GM12878 (cell line): ENCODE data around the gene HCFC1. TPM values are rescaled to one million over a fixed set of nuclear protein-coding genes. Genes with fewer than 3 reads are reported as not detected.

Experiments used
- CHD1 ChIP-seq: IDR thresholded peaks from 2 replicates; pipeline ENCODE4 v1.6.1; 2012; ENCODE audit warnings: low read depth, low read length, improper control_type of control experiment
- CREM ChIP-seq: IDR thresholded peaks from 2 replicates; pipeline ENCODE4 v1.6.1; 2014; ENCODE audit warnings: antibody characterized with exemption, low read depth
- ETV6 ChIP-seq, 2 experiments: fragments of 450-650 bp in 1 of 2; IDR thresholded peaks in 1 of 2; conservative IDR thresholded peaks in 1 of 2; 2 replicates each; pipeline ENCODE4 v1.6.1; 2014; ENCODE audit warnings: antibody characterized with exemption in 1 of 2, borderline replicate concordance in 1 of 2, low read depth in 1 of 2, mild to moderate bottlenecking in 1 of 2, moderate library complexity in 1 of 2
- IKZF1 ChIP-seq: fragments of 450-650 bp; conservative IDR thresholded peaks from 2 replicates; pipeline ENCODE4 v1.6.1; 2017; ENCODE audit warnings: antibody characterized with exemption, mild to moderate bottlenecking
- JUND ChIP-seq: IDR thresholded peaks from 2 replicates; pipeline ENCODE4 v1.6.1; 2012; ENCODE audit warnings: low read depth, mild to moderate bottlenecking, low read length, improper control_type of control experiment, moderate library complexity
- KDM1A ChIP-seq: fragments of 200-600 bp; sonication (generic); IDR thresholded peaks from 2 replicates; pipeline ENCODE4 v1.6.1; 2016; ENCODE audit warnings: borderline replicate concordance
- MYB ChIP-seq: fragments of 150-350 bp; IDR thresholded peaks from 2 replicates; pipeline ENCODE4 v1.6.1; 2014; ENCODE audit warnings: mild to moderate bottlenecking, low read depth, low read length, borderline replicate concordance
- NFXL1 ChIP-seq: fragments of 450-650 bp; IDR thresholded peaks from 2 replicates; pipeline ENCODE4 v1.6.1; 2017; ENCODE audit warnings: antibody characterized with exemption, mild to moderate bottlenecking, borderline replicate concordance
- POLR2AphosphoS2 ChIP-seq: IDR thresholded peaks from 2 replicates; pipeline ENCODE4 v1.6.1; 2011; ENCODE audit warnings: low read depth, mild to moderate bottlenecking, low read length, improper control_type of control experiment, moderate library complexity
- RUNX3 ChIP-seq: IDR thresholded peaks from 2 replicates; pipeline ENCODE4 v1.6.1; 2012; ENCODE audit warnings: low read length, inconsistent platforms
- SMARCA5 ChIP-seq: fragments of 450-650 bp; IDR thresholded peaks from 2 replicates; pipeline ENCODE4 v1.6.1; 2017; ENCODE audit warnings: mild to moderate bottlenecking
- TCF12 ChIP-seq: IDR thresholded peaks from 2 replicates; pipeline ENCODE4 v1.6.1; 2011; ENCODE audit warnings: low read depth, mild to moderate bottlenecking, low read length
- WRNIP1 ChIP-seq: IDR thresholded peaks from 2 replicates; pipeline ENCODE4 v1.6.1; 2011; ENCODE audit warnings: low read depth, low read length, improper control_type of control experiment, borderline replicate concordance
- ZNF217 ChIP-seq: fragments of 450-650 bp; IDR thresholded peaks from 2 replicates; pipeline ENCODE4 v1.6.1; 2017; ENCODE audit warnings: antibody characterized with exemption, mild to moderate bottlenecking
- ZNF384 ChIP-seq: IDR thresholded peaks from 2 replicates; pipeline ENCODE4 v1.6.1; 2012; ENCODE audit warnings: low read depth, mild to moderate bottlenecking, low read length, improper control_type of control experiment, borderline replicate concordance
- polyA plus RNA-seq, 11 experiments: library from polyadenylated mRNA; depleted of rRNA in 4 of 11; unstranded in 6 of 11; stranded (reverse) in 5 of 11; fragments of >200 nt; fragmentation: Nextera tagmentation in 4 of 11; fragmentation: Illumina TruSeq in 1 of 11; extraction: Ambion mirVana in 4 of 11; extraction: Trizol in 1 of 11; gene quantifications; 1 replicate in 1 of 11; 2 replicates in 10 of 11; pipeline versions ENCODE4 v1.2.1 to v1.2.3, GENCODE V29; 2011 to 2016; ENCODE audit warnings: inconsistent platforms in 2 of 11, missing spikeins in 2 of 11, low read depth in 1 of 11
- total RNA-seq, 4 experiments: library from RNA; depleted of rRNA in 3 of 4; stranded (reverse); fragments of >200 nt in 3 of 4; fragmentation: Illumina TruSeq in 1 of 4; extraction: Trizol in 1 of 4; gene quantifications; 2 replicates each; pipeline versions ENCODE4 v1.2.1 to v1.2.3, GENCODE V29; 2013 to 2021
- TF ChIP-seq, protein P1 (sequence below): IDR thresholded peaks from 2 replicates; pipeline ENCODE4 v1.6.1; 2011; ENCODE audit warnings: low read depth, low read length, improper control_type of control experiment, borderline replicate concordance
- TF ChIP-seq, protein P2 (sequence below): IDR thresholded peaks from 2 replicates; pipeline ENCODE4 v1.6.1; 2012; ENCODE audit warnings: mild to moderate bottlenecking, low read depth, low read length
- TF ChIP-seq, protein P3 (sequence below): IDR thresholded peaks from 2 replicates; pipeline ENCODE4 v1.6.1; 2011; ENCODE audit warnings: low read depth, mild to moderate bottlenecking, low read length, moderate library complexity, borderline replicate concordance; ENCODE audit errors: extremely low read depth
- TF ChIP-seq, protein P4 (sequence below): fragments of 450-650 bp; IDR thresholded peaks from 2 replicates; pipeline ENCODE4 v1.6.1; 2017; ENCODE audit warnings: antibody characterized with exemption, mild to moderate bottlenecking, moderate library complexity
- TF ChIP-seq, protein P5 (sequence below): fragments of 150-350 bp; IDR thresholded peaks from 2 replicates; pipeline ENCODE4 v1.6.1; 2014; ENCODE audit warnings: mild to moderate bottlenecking, low read depth, low read length

HCFC1 gene
- total and polyA plus RNA-seq, 10 of the 15 experiments (the other 5 are each of a cell fraction or from before 2014, with no cell fraction given), result 3.9 to 92.7 (median 23.5) TPM

DNA sequence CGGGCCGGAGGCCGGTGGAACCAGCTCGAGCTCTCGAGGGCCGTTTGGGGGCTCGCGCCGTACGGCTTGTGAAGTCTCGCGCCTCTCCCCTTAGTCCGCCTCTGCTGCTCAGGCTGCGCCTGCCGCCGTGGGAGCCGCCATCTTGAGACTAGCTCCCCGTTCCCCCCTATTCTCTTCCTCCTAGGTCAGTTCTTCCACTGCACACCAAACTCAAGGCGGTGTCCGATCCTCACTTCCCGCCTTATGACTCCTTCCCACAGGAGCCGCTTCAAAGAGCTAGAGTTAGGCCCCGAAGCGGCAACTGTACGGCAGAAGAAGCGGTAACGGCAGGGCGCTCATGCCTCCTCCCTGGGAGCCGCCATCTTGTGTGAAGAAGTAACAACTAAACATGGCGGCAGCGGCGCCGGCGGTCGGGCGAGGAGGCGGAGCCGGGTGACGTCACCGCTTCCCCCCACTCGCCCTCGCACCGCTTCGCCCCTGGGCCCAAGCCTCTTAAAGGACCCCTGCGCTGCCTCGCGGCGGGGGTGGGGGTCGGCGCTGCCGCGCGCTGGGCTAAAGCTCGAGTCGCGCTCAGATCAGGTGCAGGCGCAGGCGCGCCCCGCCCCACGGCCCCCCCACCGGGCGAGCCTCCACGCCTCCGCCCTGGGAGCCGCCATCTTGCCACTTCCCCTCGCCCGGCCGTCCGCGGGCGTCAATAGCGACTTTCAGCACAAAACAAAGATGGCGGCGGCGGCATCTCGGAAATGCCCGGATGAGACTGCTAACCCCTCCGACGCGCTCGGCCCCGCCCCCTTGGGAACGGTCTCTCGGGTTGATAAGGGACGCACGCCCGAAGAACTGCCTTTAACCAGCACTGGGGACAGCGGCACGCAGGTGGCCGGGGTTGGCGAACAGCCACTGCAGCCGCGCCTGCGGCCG is at the start of gene HCFC1 (continued):
- TF ChIP-seq, protein P1, sequence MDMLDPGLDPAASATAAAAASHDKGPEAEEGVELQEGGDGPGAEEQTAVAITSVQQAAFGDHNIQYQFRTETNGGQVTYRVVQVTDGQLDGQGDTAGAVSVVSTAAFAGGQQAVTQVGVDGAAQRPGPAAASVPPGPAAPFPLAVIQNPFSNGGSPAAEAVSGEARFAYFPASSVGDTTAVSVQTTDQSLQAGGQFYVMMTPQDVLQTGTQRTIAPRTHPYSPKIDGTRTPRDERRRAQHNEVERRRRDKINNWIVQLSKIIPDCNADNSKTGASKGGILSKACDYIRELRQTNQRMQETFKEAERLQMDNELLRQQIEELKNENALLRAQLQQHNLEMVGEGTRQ, result no peak
- TF ChIP-seq WRNIP1 (no peak), IKZF1 (peak; percentile 3; the same call in 1 of the 2 replicates), KDM1A (no peak), MYB (no peak), JUND (peak; percentile 83; the same call in 1 of the 2 replicates), POLR2AphosphoS2 (no peak), CHD1 (no peak), CREM (peak; percentile 74), NFXL1 (no peak), TCF12 (peak; percentile 68; the same call in 1 of the 2 replicates), ZNF384 (no peak), RUNX3 (peak; percentile 42), ETV6 (conservative IDR thresholded peaks at IDR 0.05 in 1 of 2, IDR thresholded peaks at IDR 0.05 in 1 of 2; ENCODE audit: borderline replicate concordance in 1 of 2, low read depth in 1 of 2) (no peak), ZNF217 (no peak), SMARCA5 (peak; percentile 76)
- TF ChIP-seq, protein P2, sequence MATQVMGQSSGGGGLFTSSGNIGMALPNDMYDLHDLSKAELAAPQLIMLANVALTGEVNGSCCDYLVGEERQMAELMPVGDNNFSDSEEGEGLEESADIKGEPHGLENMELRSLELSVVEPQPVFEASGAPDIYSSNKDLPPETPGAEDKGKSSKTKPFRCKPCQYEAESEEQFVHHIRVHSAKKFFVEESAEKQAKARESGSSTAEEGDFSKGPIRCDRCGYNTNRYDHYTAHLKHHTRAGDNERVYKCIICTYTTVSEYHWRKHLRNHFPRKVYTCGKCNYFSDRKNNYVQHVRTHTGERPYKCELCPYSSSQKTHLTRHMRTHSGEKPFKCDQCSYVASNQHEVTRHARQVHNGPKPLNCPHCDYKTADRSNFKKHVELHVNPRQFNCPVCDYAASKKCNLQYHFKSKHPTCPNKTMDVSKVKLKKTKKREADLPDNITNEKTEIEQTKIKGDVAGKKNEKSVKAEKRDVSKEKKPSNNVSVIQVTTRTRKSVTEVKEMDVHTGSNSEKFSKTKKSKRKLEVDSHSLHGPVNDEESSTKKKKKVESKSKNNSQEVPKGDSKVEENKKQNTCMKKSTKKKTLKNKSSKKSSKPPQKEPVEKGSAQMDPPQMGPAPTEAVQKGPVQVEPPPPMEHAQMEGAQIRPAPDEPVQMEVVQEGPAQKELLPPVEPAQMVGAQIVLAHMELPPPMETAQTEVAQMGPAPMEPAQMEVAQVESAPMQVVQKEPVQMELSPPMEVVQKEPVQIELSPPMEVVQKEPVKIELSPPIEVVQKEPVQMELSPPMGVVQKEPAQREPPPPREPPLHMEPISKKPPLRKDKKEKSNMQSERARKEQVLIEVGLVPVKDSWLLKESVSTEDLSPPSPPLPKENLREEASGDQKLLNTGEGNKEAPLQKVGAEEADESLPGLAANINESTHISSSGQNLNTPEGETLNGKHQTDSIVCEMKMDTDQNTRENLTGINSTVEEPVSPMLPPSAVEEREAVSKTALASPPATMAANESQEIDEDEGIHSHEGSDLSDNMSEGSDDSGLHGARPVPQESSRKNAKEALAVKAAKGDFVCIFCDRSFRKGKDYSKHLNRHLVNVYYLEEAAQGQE, result peak; percentile 60; the same call in 1 of the 2 replicates
- TF ChIP-seq, protein P3, sequence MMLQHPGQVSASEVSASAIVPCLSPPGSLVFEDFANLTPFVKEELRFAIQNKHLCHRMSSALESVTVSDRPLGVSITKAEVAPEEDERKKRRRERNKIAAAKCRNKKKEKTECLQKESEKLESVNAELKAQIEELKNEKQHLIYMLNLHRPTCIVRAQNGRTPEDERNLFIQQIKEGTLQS, result no peak
- TF ChIP-seq, protein P4, sequence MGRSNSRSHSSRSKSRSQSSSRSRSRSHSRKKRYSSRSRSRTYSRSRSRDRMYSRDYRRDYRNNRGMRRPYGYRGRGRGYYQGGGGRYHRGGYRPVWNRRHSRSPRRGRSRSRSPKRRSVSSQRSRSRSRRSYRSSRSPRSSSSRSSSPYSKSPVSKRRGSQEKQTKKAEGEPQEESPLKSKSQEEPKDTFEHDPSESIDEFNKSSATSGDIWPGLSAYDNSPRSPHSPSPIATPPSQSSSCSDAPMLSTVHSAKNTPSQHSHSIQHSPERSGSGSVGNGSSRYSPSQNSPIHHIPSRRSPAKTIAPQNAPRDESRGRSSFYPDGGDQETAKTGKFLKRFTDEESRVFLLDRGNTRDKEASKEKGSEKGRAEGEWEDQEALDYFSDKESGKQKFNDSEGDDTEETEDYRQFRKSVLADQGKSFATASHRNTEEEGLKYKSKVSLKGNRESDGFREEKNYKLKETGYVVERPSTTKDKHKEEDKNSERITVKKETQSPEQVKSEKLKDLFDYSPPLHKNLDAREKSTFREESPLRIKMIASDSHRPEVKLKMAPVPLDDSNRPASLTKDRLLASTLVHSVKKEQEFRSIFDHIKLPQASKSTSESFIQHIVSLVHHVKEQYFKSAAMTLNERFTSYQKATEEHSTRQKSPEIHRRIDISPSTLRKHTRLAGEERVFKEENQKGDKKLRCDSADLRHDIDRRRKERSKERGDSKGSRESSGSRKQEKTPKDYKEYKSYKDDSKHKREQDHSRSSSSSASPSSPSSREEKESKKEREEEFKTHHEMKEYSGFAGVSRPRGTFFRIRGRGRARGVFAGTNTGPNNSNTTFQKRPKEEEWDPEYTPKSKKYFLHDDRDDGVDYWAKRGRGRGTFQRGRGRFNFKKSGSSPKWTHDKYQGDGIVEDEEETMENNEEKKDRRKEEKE, result no peak
- TF ChIP-seq, protein P5, sequence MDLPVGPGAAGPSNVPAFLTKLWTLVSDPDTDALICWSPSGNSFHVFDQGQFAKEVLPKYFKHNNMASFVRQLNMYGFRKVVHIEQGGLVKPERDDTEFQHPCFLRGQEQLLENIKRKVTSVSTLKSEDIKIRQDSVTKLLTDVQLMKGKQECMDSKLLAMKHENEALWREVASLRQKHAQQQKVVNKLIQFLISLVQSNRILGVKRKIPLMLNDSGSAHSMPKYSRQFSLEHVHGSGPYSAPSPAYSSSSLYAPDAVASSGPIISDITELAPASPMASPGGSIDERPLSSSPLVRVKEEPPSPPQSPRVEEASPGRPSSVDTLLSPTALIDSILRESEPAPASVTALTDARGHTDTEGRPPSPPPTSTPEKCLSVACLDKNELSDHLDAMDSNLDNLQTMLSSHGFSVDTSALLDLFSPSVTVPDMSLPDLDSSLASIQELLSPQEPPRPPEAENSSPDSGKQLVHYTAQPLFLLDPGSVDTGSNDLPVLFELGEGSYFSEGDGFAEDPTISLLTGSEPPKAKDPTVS, result no peak
